Right renal cortex interstitium (tissue), 3 donors: ENCODE data around the gene PHKG1. TPM values are rescaled to one million over a fixed set of nuclear protein-coding genes. Genes with fewer than 3 reads are reported as not detected.
A peak's percentile ranks its signal among the peaks of the same experiment; 100 is the strongest.
"Not testable (repeated sequence)": the region's sequence is repeated elsewhere in the genome, so short reads cannot be mapped to it uniquely, and the experiment has no call there.

Experiments
- DNase-seq, 3 donors: peaks; one replicate each; pipeline ENCODE4 v3.0.0-alpha.2; 2013; ENCODE audit warnings: low read depth in 3 of 3, low spot score in 2 of 3
- polyA plus RNA-seq, 3 donors: library from polyadenylated mRNA; unstranded; fragments of 120-200 nt; gene quantifications; one replicate each; pipeline ENCODE4 v1.2.1, GENCODE V29; 2013; ENCODE audit not compliant: insufficient read length in 3 of 3

Gene PHKG1
- polyA plus RNA-seq, 3 donors, result 0.90 to 1.1 (median 1.1) TPM

- no peak for DNase-seq
Observed at GRCh38 chr7:56086761-56087160, 6.0 kb downstream of the PHKG1 start.

GRCh38 chr7:56083150-56083785 lies 9.5 kb downstream of the PHKG1 start:
- DNase-seq, result no peak

GRCh38 chr7:56081626-56082340 lies 11.0 kb downstream of the PHKG1 start:
- no peak for DNase-seq

- not testable (repeated sequence) for DNase-seq
Observed at GRCh38 chr7:56080726-56081435, 11.9 kb downstream of the PHKG1 start.

GRCh38 chr7:56079450-56080185 lies 13.1 kb downstream of the PHKG1 start:
- DNase-seq, result no peak

- no peak for DNase-seq
Observed at GRCh38 chr7:56078196-56078595, 14.6 kb downstream of the PHKG1 start.

- no peak for DNase-seq
Observed at GRCh38 chr7:56077681-56078080, 15.1 kb downstream of the PHKG1 start.

- DNase-seq, result peak; percentile 65 to 77 (median 70)
Observed at GRCh38 chr7:56074371-56074791, 18.4 kb downstream of the PHKG1 start.

GRCh38 chr7:56066376-56066775 lies 26.4 kb downstream of the PHKG1 start:
- DNase-seq, result not testable (repeated sequence)

GRCh38 chr7:56063882-56064625 lies 28.7 kb downstream of the PHKG1 start, which contains the start of gene SUMF2:
Gene SUMF2, plus strand, starts transcription at chr7:56064286. Its CDS starts 26 bp downstream, at chr7:56064312.
- DNase-seq, result peak; percentile 81 to 84 (median 82)

GRCh38 chr7:56063500-56063881 lies 29.3 kb downstream of the PHKG1 start:
- DNase-seq, result no peak

- DNase-seq, result no peak
Observed at GRCh38 chr7:56062382-56062781, 30.4 kb downstream of the PHKG1 start.

GRCh38 chr7:56053993-56054392 lies 38.8 kb downstream of the PHKG1 start:
- DNase-seq, result no peak

GRCh38 chr7:56053379-56053778 lies 39.4 kb downstream of the PHKG1 start:
- DNase-seq, result no peak

- peak; percentile 90 to 97 (median 96) for DNase-seq
Observed at GRCh38 chr7:56051339-56052191, 41.2 kb downstream of the PHKG1 start, which contains the start of the genes CCT6A and PSPH. Gene CCT6A, plus strand, starts transcription at chr7:56051765. Its CDS starts 84 bp downstream, at chr7:56051849. Gene PSPH, minus strand, starts transcription at chr7:56051444. Its CDS starts 30,232 bp downstream, at chr7:56021212.

GRCh38 chr7:56051053-56051338 lies 41.8 kb downstream of the PHKG1 start:
- no peak for DNase-seq

GRCh38 chr7:56048763-56049162 lies 44.0 kb downstream of the PHKG1 start:
- DNase-seq, result not testable (repeated sequence)

GRCh38 chr7:56048245-56048644 lies 44.5 kb downstream of the PHKG1 start:
- no peak for DNase-seq

- not testable (repeated sequence) for DNase-seq
Observed at GRCh38 chr7:56047446-56048116, 45.2 kb downstream of the PHKG1 start.
